Activated CD8-positive, alpha-beta memory T cell treated with anti-CD3 and anti-CD28 coated beads, Interleukin-2, amount 50 U/mL, for 4 hours (primary cell): Measurements from ENCODE around the gene RHOBTB3.
"Not testable (repeated sequence)": the region's sequence is repeated elsewhere in the genome, so short reads cannot be mapped to it uniquely, and the experiment has no call there.

Source experiments
- DNase-seq: peaks from one replicate; pipeline ENCODE4 v3.0.0-alpha.2; 2020

RHOBTB3 gene

GRCh38 chr5:95803271-95804148 is 72.4 kb downstream of the RHOBTB3 start:
- no peak for DNase-seq

GRCh38 chr5:95804736-95805539 is 73.8 kb downstream of the RHOBTB3 start:
- no peak for DNase-seq

- DNase-seq = no peak
Observed at GRCh38 chr5:95806687-95807086, 75.6 kb downstream of the RHOBTB3 start.

GRCh38 chr5:95808013-95808685 is 77.0 kb downstream of the RHOBTB3 start:
- no peak for DNase-seq

GRCh38 chr5:95808686-95809413 is 77.7 kb downstream of the RHOBTB3 start:
- peak; percentile 75 for DNase-seq

GRCh38 chr5:95809414-95809960 is 78.4 kb downstream of the RHOBTB3 start:
- no peak for DNase-seq

- no peak for DNase-seq
Observed at GRCh38 chr5:95810305-95811125, 79.4 kb downstream of the RHOBTB3 start.

GRCh38 chr5:95811126-95811423 is 79.9 kb downstream of the RHOBTB3 start:
- DNase-seq = not testable (repeated sequence)

- not testable (repeated sequence) for DNase-seq
Observed at GRCh38 chr5:95811461-95812073, 80.4 kb downstream of the RHOBTB3 start.

- DNase-seq = peak; percentile 30
Observed at GRCh38 chr5:95812074-95812471, 80.9 kb downstream of the RHOBTB3 start.

GRCh38 chr5:95813035-95813434 is 81.9 kb downstream of the RHOBTB3 start:
- DNase-seq = not testable (repeated sequence)

GRCh38 chr5:95815155-95815729 is 84.1 kb downstream of the RHOBTB3 start:
- DNase-seq = no peak

GRCh38 chr5:95816341-95816740 is 85.2 kb downstream of the RHOBTB3 start:
- no peak for DNase-seq

- no peak for DNase-seq
Observed at GRCh38 chr5:95816776-95817175, 85.6 kb downstream of the RHOBTB3 start.

- peak; percentile 52 for DNase-seq
Observed at GRCh38 chr5:95817430-95817829, 86.3 kb downstream of the RHOBTB3 start.

GRCh38 chr5:95818181-95819147 is 87.3 kb downstream of the RHOBTB3 start:
- no peak for DNase-seq

- no peak for DNase-seq
Observed at GRCh38 chr5:95821110-95822021, 90.2 kb downstream of the RHOBTB3 start.

GRCh38 chr5:95822043-95822541 is 91.0 kb downstream of the RHOBTB3 start:
- DNase-seq = no peak
